Liver (tissue), 9 donors: ENCODE results near the gene SPECC1. TPM values are rescaled to one million over a fixed set of nuclear protein-coding genes. Genes with fewer than 3 reads are reported as not detected.
A peak's percentile ranks its signal among the peaks of the same experiment; 100 is the strongest.

Experiments
- DNase-seq: peaks from one replicate; pipeline ENCODE4 v3.0.0-alpha.2; 2017; ENCODE audit warnings: low spot score
- H3K27ac ChIP-seq, 2 donors: one replicate each; pipeline ENCODE4 v1.7.0; 2013; ENCODE audit warnings: inconsistent platforms in 2 of 2, low read length in 2 of 2, control low read depth in 1 of 2, low read depth in 1 of 2, mild to moderate bottlenecking in 1 of 2
- H3K27me3 ChIP-seq, 4 donors: one replicate each; pipeline versions ENCODE4 v1.6.1 to v1.7.0; 2013; ENCODE audit warnings: low read length in 3 of 4, inconsistent platforms in 1 of 4, mild to moderate bottlenecking in 1 of 4, moderate library complexity in 1 of 4; ENCODE audit not compliant: control insufficient read depth in 4 of 4, insufficient read depth in 4 of 4
- H3K36me3 ChIP-seq, 4 donors: one replicate each; pipeline versions ENCODE4 v1.6.1 to v1.7.0; 2013; ENCODE audit warnings: low read length in 3 of 4, mild to moderate bottlenecking in 3 of 4, low read depth in 1 of 4, moderate library complexity in 1 of 4; ENCODE audit not compliant: control insufficient read depth in 4 of 4, insufficient read depth in 3 of 4
- H3K4me1 ChIP-seq, 4 donors: one replicate each; pipeline versions ENCODE4 v1.6.1 to v1.7.0; 2013; ENCODE audit warnings: low read length in 3 of 4, mild to moderate bottlenecking in 3 of 4, moderate library complexity in 1 of 4; ENCODE audit not compliant: control insufficient read depth in 4 of 4, insufficient read depth in 4 of 4
- H3K4me3 ChIP-seq, 3 donors: one replicate each; pipeline versions ENCODE4 v1.6.1 to v1.7.0; 2013; ENCODE audit warnings: low read length in 3 of 3, control low read depth in 1 of 3, low read depth in 1 of 3, mild to moderate bottlenecking in 1 of 3
- H3K9ac ChIP-seq, 2 donors: one replicate each; pipeline ENCODE4 v1.7.0; 2013; ENCODE audit warnings: low read length in 2 of 2, mild to moderate bottlenecking in 2 of 2, moderate library complexity in 2 of 2, control low read depth in 1 of 2, low read depth in 1 of 2
- H3K9me3 ChIP-seq, 4 donors: one replicate each; pipeline versions ENCODE4 v1.6.1 to v1.7.0; 2013; ENCODE audit warnings: low read length in 3 of 4; ENCODE audit not compliant: control insufficient read depth in 4 of 4
- ATF3 ChIP-seq: IDR thresholded peaks from 2 replicates; pipeline ENCODE4 v1.6.1; 2016; ENCODE audit warnings: antibody characterized with exemption
- CTCF ChIP-seq: fragments of 150-350 bp; IDR thresholded peaks from 2 replicates; pipeline ENCODE4 v1.5.1; 2017; ENCODE audit warnings: improper control_type of control experiment, low read depth, low read length; ENCODE audit not compliant: missing input control
- EGR1 ChIP-seq, 2 donors: IDR thresholded peaks; 2 replicates each; pipeline ENCODE4 v1.6.1; 2016 to 2018; ENCODE audit warnings: antibody characterized with exemption in 2 of 2, low read depth in 2 of 2
- FOXA1 ChIP-seq: IDR thresholded peaks from 2 replicates; pipeline ENCODE4 v1.6.1; 2016; ENCODE audit warnings: antibody characterized with exemption
- FOXA2 ChIP-seq: IDR thresholded peaks from 2 replicates; pipeline ENCODE4 v1.6.1; 2016; ENCODE audit warnings: antibody characterized with exemption
- GABPA ChIP-seq, 2 donors: IDR thresholded peaks in 1 of 2; conservative IDR thresholded peaks in 1 of 2; 2 replicates each; pipeline ENCODE4 v1.6.1; 2016; ENCODE audit warnings: antibody characterized with exemption in 2 of 2, mild to moderate bottlenecking in 1 of 2, moderate library complexity in 1 of 2
- HNF4A ChIP-seq, 2 donors: conservative IDR thresholded peaks; 2 replicates each; pipeline ENCODE4 v1.6.1; 2016; ENCODE audit warnings: antibody characterized with exemption in 2 of 2, mild to moderate bottlenecking in 2 of 2
- HNF4G ChIP-seq: IDR thresholded peaks from 2 replicates; pipeline ENCODE4 v1.6.1; 2016; ENCODE audit warnings: antibody characterized with exemption
- JUND ChIP-seq, 2 donors: IDR thresholded peaks; 2 replicates each; pipeline ENCODE4 v1.6.1; 2016; ENCODE audit warnings: antibody characterized with exemption in 2 of 2
- MAX ChIP-seq: IDR thresholded peaks from 2 replicates; pipeline ENCODE4 v1.6.1; 2016; ENCODE audit warnings: antibody characterized with exemption
- NR2F2 ChIP-seq: IDR thresholded peaks from 2 replicates; pipeline ENCODE4 v1.6.1; 2016; ENCODE audit warnings: antibody characterized with exemption
- RAD21 ChIP-seq, 2 donors: IDR thresholded peaks; 2 replicates each; pipeline ENCODE4 v1.6.1; 2016; ENCODE audit warnings: antibody characterized with exemption in 2 of 2, mild to moderate bottlenecking in 2 of 2
- RXRA ChIP-seq, 2 donors: IDR thresholded peaks; 2 replicates each; pipeline ENCODE4 v1.6.1; 2017 to 2018; ENCODE audit warnings: antibody characterized with exemption in 2 of 2, mild to moderate bottlenecking in 1 of 2
- SP1 ChIP-seq: IDR thresholded peaks from 2 replicates; pipeline ENCODE4 v1.6.1; 2018; ENCODE audit warnings: antibody characterized with exemption, mild to moderate bottlenecking
- TAF1 ChIP-seq: conservative IDR thresholded peaks from 2 replicates; pipeline ENCODE4 v1.6.1; 2016; ENCODE audit warnings: antibody characterized with exemption, mild to moderate bottlenecking
- YY1 ChIP-seq: IDR thresholded peaks from 2 replicates; pipeline ENCODE4 v1.6.1; 2016; ENCODE audit warnings: antibody characterized with exemption, mild to moderate bottlenecking
- WGBS: extraction: QIAGEN DNeasy Blood & Tissue Kit; methylation state at CpG from one replicate; pipeline ENCODE4 v1.1.7; 2013; 5-methylcytosine and 5-hydroxymethylcytosine counted together
- polyA plus RNA-seq, 2 donors: library from polyadenylated mRNA; stranded (reverse) in 1 of 2; unstranded in 1 of 2; fragments of 200-250 nt in 1 of 2; fragments of >200 nt in 1 of 2; fragmentation: Nextera tagmentation in 1 of 2; extraction: Ambion mirVana in 1 of 2; gene quantifications; one replicate each; pipeline versions ENCODE4 v1.2.1 to v1.2.3, GENCODE V29; 2013 to 2015
- total RNA-seq, 2 donors: library from RNA; depleted of rRNA; stranded (reverse); fragments of >200 nt; gene quantifications; one replicate each; pipeline ENCODE4 v1.2.3, GENCODE V29; 2014
- TF ChIP-seq, protein P1 (sequence below): IDR thresholded peaks from 2 replicates; pipeline ENCODE4 v1.6.1; 2016; ENCODE audit warnings: antibody characterized with exemption, mild to moderate bottlenecking
- TF ChIP-seq, protein P2 (sequence below): IDR thresholded peaks from 2 replicates; pipeline ENCODE4 v1.6.1; 2016; ENCODE audit warnings: antibody characterized with exemption
- donor health status: healthy.
- donor health status: healthy.
- donor health status: healthy.
- donor health status: healthy.
- donor health status: healthy.

SPECC1 gene
- total and polyA plus RNA-seq, 4 donors: 0.36 to 70.3 (median 1.8) TPM

DNA sequence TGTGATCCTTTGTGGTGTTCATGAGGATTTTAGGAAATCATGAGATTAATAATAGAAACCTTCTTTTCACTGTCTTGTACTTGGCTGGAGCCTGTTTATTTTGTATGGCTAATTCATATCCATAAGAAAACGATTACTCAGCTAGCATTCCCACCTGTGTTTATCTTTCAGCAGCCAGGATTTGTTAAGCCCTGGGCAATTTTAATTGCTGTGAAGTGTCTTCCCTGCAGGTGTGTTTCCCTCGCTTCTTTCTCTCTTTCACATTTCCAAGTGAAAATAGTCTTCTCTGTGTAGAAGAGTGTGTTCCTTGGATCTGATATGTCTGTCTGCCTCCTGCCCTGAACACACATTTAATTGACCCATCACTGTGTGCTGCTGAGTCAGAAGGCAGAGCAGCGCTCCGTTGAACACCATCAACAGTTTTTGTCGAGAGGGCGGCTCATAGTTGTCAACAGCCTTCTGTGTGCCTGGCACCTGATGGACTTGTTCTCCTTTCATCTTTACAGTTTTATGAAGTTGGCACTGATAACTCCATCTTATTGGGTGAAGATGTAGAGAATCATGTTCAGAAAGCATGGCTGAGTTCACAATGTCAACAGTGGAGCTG lies 83.2 kb downstream of the SPECC1 start:
- Histone ChIP-seq H3K27ac (peak overlapping the region in 1 of 2 donors; percentile 38), H3K27me3 (peaks cover 0 to 10% (median 0%) of the 10 kb centered on the region in 4 donors), H3K9me3 (no peaks in the 10 kb centered on the region), H3K4me1 (no peaks in the 10 kb centered on the region), H3K4me3 (no peak overlapping the region), H3K36me3 (no peaks in the 10 kb centered on the region), H3K9ac (no peak overlapping the region)
- no peak for DNase-seq
- TF ChIP-seq CTCF (no peak), HNF4G (no peak), NR2F2 (no peak), RAD21 (IDR thresholded peaks at IDR 0.05) (no peak), ATF3 (no peak), TAF1 (no peak), SP1 (no peak), RXRA (IDR thresholded peaks at IDR 0.05) (no peak), EGR1 (IDR thresholded peaks at IDR 0.05; ENCODE audit: low read depth in 2 of 2) (no peak), GABPA (IDR thresholded peaks at IDR 0.05 in 1 of 2, conservative IDR thresholded peaks at IDR 0.05 in 1 of 2) (no peak), FOXA2 (no peak), FOXA1 (no peak), JUND (IDR thresholded peaks at IDR 0.05) (no peak), HNF4A (conservative IDR thresholded peaks at IDR 0.05) (no peak), YY1 (no peak), MAX (no peak)
- TF ChIP-seq, protein P1, sequence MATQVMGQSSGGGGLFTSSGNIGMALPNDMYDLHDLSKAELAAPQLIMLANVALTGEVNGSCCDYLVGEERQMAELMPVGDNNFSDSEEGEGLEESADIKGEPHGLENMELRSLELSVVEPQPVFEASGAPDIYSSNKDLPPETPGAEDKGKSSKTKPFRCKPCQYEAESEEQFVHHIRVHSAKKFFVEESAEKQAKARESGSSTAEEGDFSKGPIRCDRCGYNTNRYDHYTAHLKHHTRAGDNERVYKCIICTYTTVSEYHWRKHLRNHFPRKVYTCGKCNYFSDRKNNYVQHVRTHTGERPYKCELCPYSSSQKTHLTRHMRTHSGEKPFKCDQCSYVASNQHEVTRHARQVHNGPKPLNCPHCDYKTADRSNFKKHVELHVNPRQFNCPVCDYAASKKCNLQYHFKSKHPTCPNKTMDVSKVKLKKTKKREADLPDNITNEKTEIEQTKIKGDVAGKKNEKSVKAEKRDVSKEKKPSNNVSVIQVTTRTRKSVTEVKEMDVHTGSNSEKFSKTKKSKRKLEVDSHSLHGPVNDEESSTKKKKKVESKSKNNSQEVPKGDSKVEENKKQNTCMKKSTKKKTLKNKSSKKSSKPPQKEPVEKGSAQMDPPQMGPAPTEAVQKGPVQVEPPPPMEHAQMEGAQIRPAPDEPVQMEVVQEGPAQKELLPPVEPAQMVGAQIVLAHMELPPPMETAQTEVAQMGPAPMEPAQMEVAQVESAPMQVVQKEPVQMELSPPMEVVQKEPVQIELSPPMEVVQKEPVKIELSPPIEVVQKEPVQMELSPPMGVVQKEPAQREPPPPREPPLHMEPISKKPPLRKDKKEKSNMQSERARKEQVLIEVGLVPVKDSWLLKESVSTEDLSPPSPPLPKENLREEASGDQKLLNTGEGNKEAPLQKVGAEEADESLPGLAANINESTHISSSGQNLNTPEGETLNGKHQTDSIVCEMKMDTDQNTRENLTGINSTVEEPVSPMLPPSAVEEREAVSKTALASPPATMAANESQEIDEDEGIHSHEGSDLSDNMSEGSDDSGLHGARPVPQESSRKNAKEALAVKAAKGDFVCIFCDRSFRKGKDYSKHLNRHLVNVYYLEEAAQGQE: no peak
- TF ChIP-seq, protein P2, sequence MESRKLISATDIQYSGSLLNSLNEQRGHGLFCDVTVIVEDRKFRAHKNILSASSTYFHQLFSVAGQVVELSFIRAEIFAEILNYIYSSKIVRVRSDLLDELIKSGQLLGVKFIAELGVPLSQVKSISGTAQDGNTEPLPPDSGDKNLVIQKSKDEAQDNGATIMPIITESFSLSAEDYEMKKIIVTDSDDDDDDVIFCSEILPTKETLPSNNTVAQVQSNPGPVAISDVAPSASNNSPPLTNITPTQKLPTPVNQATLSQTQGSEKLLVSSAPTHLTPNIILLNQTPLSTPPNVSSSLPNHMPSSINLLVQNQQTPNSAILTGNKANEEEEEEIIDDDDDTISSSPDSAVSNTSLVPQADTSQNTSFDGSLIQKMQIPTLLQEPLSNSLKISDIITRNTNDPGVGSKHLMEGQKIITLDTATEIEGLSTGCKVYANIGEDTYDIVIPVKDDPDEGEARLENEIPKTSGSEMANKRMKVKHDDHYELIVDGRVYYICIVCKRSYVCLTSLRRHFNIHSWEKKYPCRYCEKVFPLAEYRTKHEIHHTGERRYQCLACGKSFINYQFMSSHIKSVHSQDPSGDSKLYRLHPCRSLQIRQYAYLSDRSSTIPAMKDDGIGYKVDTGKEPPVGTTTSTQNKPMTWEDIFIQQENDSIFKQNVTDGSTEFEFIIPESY: no peak
- WGBS: 82% methylated on average over 6 of the region's 6 CpGs
